ENCODE results near the gene CPM.

DNA sequence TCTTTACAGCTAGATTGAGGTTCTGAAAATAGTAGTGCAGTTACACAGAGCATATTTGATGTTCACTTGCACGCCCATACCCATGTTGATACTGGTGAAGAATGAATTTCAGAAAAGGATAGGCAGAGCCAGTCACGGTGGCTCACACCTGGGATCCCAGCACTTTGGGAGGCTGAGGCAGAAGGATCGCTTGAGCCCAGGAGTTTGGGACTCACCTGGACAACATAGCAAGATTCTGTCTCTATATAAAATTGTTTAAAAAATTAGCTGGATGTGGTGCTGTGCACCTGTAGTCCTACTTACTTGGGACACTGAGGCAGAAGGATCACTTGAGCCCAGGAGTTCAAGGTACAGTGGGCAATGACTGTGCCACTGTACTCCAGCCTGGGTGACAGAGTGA lies 68.4 kb downstream of the CPM start:
- TF ChIP-seq POLR2AphosphoS5 (IDR thresholded peaks at IDR 0.05; ENCODE audit: low read depth, low read length) (no peak), POLR2A (IDR thresholded peaks at IDR 0.05; ENCODE audit: low read depth, low read length) (no peak)

All from GM12892 (cell line).